Loucy (cell line): Measurements from ENCODE around the gene ACRBP.

Experiments used
- H2AFZ ChIP-seq: fragments of 200-600 bp; sonication (generic); 2 replicates; pipeline ENCODE4 v1.6.0; 2016; ENCODE audit warnings: antibody characterized with exemption, mild to moderate bottlenecking, low read length, moderate library complexity
- H3F3A ChIP-seq: fragments of 200-600 bp; 2 replicates; pipeline ENCODE4 v1.6.0; 2016; ENCODE audit warnings: antibody characterized with exemption, low read depth, mild to moderate bottlenecking
- H3K27me3 ChIP-seq: fragments of 200-600 bp; sonication (generic); 2 replicates; pipeline ENCODE4 v1.6.1; 2014; ENCODE audit warnings: low read length, mild to moderate bottlenecking; ENCODE audit not compliant: insufficient read depth, poor library complexity, severe bottlenecking
- H3K36me3 ChIP-seq: fragments of 200-600 bp; sonication (generic); 2 replicates; pipeline ENCODE4 v1.6.1; 2016; ENCODE audit warnings: low read length; ENCODE audit not compliant: insufficient read depth
- H3K4me1 ChIP-seq: fragments of 200-600 bp; sonication (generic); 2 replicates; pipeline ENCODE4 v1.5.1; 2014; ENCODE audit warnings: low read length, mild to moderate bottlenecking; ENCODE audit not compliant: insufficient read depth, poor library complexity, severe bottlenecking
- H3K4me2 ChIP-seq: fragments of 200-600 bp; sonication (generic); 2 replicates; pipeline ENCODE4 v1.6.0; 2014; ENCODE audit warnings: antibody characterized with exemption, low read length, low read depth, mild to moderate bottlenecking; ENCODE audit not compliant: poor library complexity, severe bottlenecking
- H3K4me3 ChIP-seq: fragments of 200-600 bp; sonication (generic); 2 replicates; pipeline ENCODE4 v1.5.1; 2014; ENCODE audit warnings: low read length, mild to moderate bottlenecking, mixed read lengths; ENCODE audit not compliant: poor library complexity, severe bottlenecking
- H3K79me2 ChIP-seq: fragments of 200-600 bp; sonication (generic); 2 replicates; pipeline ENCODE4 v1.6.1; 2014; ENCODE audit warnings: low read length; ENCODE audit not compliant: insufficient read depth
- H3K9ac ChIP-seq: fragments of 200-600 bp; sonication (generic); 2 replicates; pipeline ENCODE4 v1.6.0; 2014; ENCODE audit warnings: mild to moderate bottlenecking, low read depth, low read length, moderate library complexity; ENCODE audit not compliant: poor library complexity, severe bottlenecking
- H3K9me2 ChIP-seq: fragments of 200-600 bp; sonication (generic); replicated peaks from 2 replicates; pipeline ENCODE4 v1.6.1; 2016; ENCODE audit warnings: low read depth, low read length, mixed read lengths
- H3K9me3 ChIP-seq: fragments of 200-600 bp; sonication (generic); 2 replicates; pipeline ENCODE4 v1.6.1; 2014; ENCODE audit warnings: mild to moderate bottlenecking, antibody characterized with exemption, low read length, low read depth; ENCODE audit not compliant: insufficient read depth
- H4K20me1 ChIP-seq: fragments of 200-600 bp; sonication (generic); 2 replicates; pipeline ENCODE4 v1.6.0; 2014; ENCODE audit warnings: antibody characterized with exemption, low read length, mild to moderate bottlenecking; ENCODE audit not compliant: insufficient read depth, poor library complexity, severe bottlenecking
- CTCF ChIP-seq: fragments of 200-600 bp; sonication (generic); conservative IDR thresholded peaks from 2 replicates; pipeline ENCODE4 v1.5.1; 2014; ENCODE audit warnings: mild to moderate bottlenecking, antibody characterized with exemption, low read length
- EZH2phosphoT487 ChIP-seq: fragments of 200-600 bp; IDR thresholded peaks from 2 replicates; pipeline ENCODE4 v1.6.1; 2018; ENCODE audit warnings: antibody characterized with exemption, mild to moderate bottlenecking, moderate library complexity, borderline replicate concordance

The ACRBP gene

GRCh38 chr12:6605421-6606330 lies 41.6 kb downstream of the ACRBP start:
- Histone ChIP-seq H3K27me3 (no peaks in the 10 kb centered on the region), H4K20me1 (peaks cover 62% of the 10 kb centered on the region), H3K36me3 (peaks cover 22% of the 10 kb centered on the region), H2AFZ (no peak overlapping the region), H3K4me1 (peaks cover 57% of the 10 kb centered on the region), H3K4me2 (peak overlapping the region; percentile 78), H3K9me2 (no peaks in the 10 kb centered on the region), H3K4me3 (peak overlapping the region; percentile 98), H3K9ac (peak overlapping the region; percentile 96), H3K9me3 (no peaks in the 10 kb centered on the region), H3F3A (peaks cover 25% of the 10 kb centered on the region), H3K79me2 (peaks cover 62% of the 10 kb centered on the region)
- no peak for TF ChIP-seq EZH2phosphoT487
- no peak for TF ChIP-seq CTCF

- Histone ChIP-seq H3K27me3 (no peaks in the 10 kb centered on the region), H3K79me2 (peaks cover 75% of the 10 kb centered on the region), H3K9me3 (no peaks in the 10 kb centered on the region), H3K9me2 (no peaks in the 10 kb centered on the region), H3F3A (peaks cover 24% of the 10 kb centered on the region), H3K4me3 (peak overlapping the region; percentile 98), H3K9ac (peak overlapping the region; percentile 96), H3K36me3 (peaks cover 34% of the 10 kb centered on the region), H3K4me1 (peaks cover 56% of the 10 kb centered on the region), H3K4me2 (peak overlapping the region; percentile 78), H4K20me1 (peaks cover 74% of the 10 kb centered on the region), H2AFZ (no peak overlapping the region)
- TF ChIP-seq EZH2phosphoT487 (no peak), CTCF (no peak)
Observed at GRCh38 chr12:6604259-6605029, 42.8 kb downstream of the ACRBP start.

- H2AFZ ChIP-seq, result no peak overlapping the region
- H3K4me2 ChIP-seq, result peak overlapping the region; percentile 78
- peaks cover 86% of the 10 kb centered on the region for H3K79me2 ChIP-seq
- no peaks in the 10 kb centered on the region for H3K27me3 ChIP-seq
- H4K20me1 ChIP-seq, result peaks cover 84% of the 10 kb centered on the region
- H3K4me3 ChIP-seq, result peak overlapping the region; percentile 98
- no peak for TF ChIP-seq CTCF
- TF ChIP-seq EZH2phosphoT487, result no peak
- peaks cover 12% of the 10 kb centered on the region for H3F3A ChIP-seq
- peaks cover 45% of the 10 kb centered on the region for H3K36me3 ChIP-seq
- H3K4me1 ChIP-seq, result peaks cover 49% of the 10 kb centered on the region
- H3K9me2 ChIP-seq, result no peaks in the 10 kb centered on the region
- no peaks in the 10 kb centered on the region for H3K9me3 ChIP-seq
- H3K9ac ChIP-seq, result peak overlapping the region; percentile 96
Observed at GRCh38 chr12:6603095-6603567, 44.1 kb downstream of the ACRBP start.
